A549 (cell line): ENCODE data around the gene PLEKHH2. TPM values are rescaled to one million over a fixed set of nuclear protein-coding genes. Genes with fewer than 3 reads are reported as not detected.
A peak's percentile ranks its signal among the peaks of the same experiment; 100 is the strongest.

Source experiments
- ATAC-seq, 2 experiments: fragments of 200-7000 bp in 1 of 2; fragments of >200 bp in 1 of 2; cut with Nextera tagmentation in 1 of 2; cut with Tn5 transposase in 1 of 2; 3 replicates each; pipeline versions ENCODE4 v1.8.0 to v1.9.1; 2018 to 2020; ENCODE audit warnings: mild to moderate bottlenecking in 1 of 2, moderate library complexity in 1 of 2
- CTCF ChIA-PET: fragments of 300-600 bp; sonication (Branson Sonifier 250); formaldehyde crosslinking; extraction: SDS; loops from one replicate; lab custom pipeline; 2021; ENCODE audit warnings: antibody characterized with exemption, inconsistent platforms; lab: Yijun Ruan, JAX
- POLR2A ChIA-PET: fragments of 350-600 bp; formaldehyde crosslinking; extraction: SDS; loops from one replicate; lab custom pipeline; 2021; ENCODE audit warnings: antibody characterized with exemption, inconsistent platforms; lab: Yijun Ruan, JAX
- DNase-seq, 2 experiments: peaks; one replicate each; pipeline versions ENCODE4 v3.0.0 to v3.0.0-alpha.2; 2011 to 2016; ENCODE audit warnings: low read depth in 1 of 2, low spot score in 1 of 2
- FAIRE-seq: peaks from 2 replicates; lab custom pipeline; 2011; peaks lifted over from hg19 to GRCh38; lab: Jason Lieb, UNC
- H3K27ac ChIP-seq, 2 experiments: fragments of >200 bp; sonication (Bioruptor Twin); formaldehyde crosslinking; 3 replicates each; pipeline ENCODE4 v1.5.1; 2016 to 2017
- H3K4me1 ChIP-seq: fragments of >200 bp; sonication (Bioruptor Twin); formaldehyde crosslinking; 3 replicates; pipeline ENCODE4 v1.6.1; 2016
- H3K4me2 ChIP-seq: fragments of >200 bp; sonication (Bioruptor Twin); formaldehyde crosslinking; 3 replicates; pipeline ENCODE4 v1.6.1; 2016
- H3K4me3 ChIP-seq: fragments of >200 bp; sonication (Bioruptor Twin); formaldehyde crosslinking; 3 replicates; pipeline ENCODE4 v1.5.1; 2016
- H3K9me3 ChIP-seq: fragments of >200 bp; sonication (Bioruptor Twin); formaldehyde crosslinking; 3 replicates; pipeline ENCODE4 v1.6.1; 2016
- CBX2 ChIP-seq: fragments of 200-600 bp; sonication (generic); IDR thresholded peaks from 2 replicates; pipeline ENCODE4 v1.6.1; 2016; ENCODE audit warnings: low read depth, mild to moderate bottlenecking, borderline replicate concordance
- CEBPB ChIP-seq, 2 experiments: fragments of >200 bp in 1 of 2; sonication (Bioruptor Twin) in 1 of 2; formaldehyde crosslinking in 1 of 2; IDR thresholded peaks; 2 replicates each; pipeline ENCODE4 v1.6.1; 2012 to 2016
- CHD2 ChIP-seq: fragments of 150-350 bp; IDR thresholded peaks from 2 replicates; pipeline ENCODE4 v1.6.1; 2014; ENCODE audit warnings: low read length; ENCODE audit not compliant: partially characterized antibody
- CHD4 ChIP-seq: fragments of 200-600 bp; sonication (generic); IDR thresholded peaks from 2 replicates; pipeline ENCODE4 v1.6.1; 2016; ENCODE audit warnings: antibody characterized with exemption, mild to moderate bottlenecking, borderline replicate concordance
- CTCF ChIP-seq: fragments of >200 bp; sonication (Bioruptor Twin); formaldehyde crosslinking; IDR thresholded peaks from 3 replicates; pipeline ENCODE4 v1.5.1; 2016
- ESRRA ChIP-seq: fragments of 150-350 bp; IDR thresholded peaks from 2 replicates; pipeline ENCODE4 v1.6.1; 2014; ENCODE audit warnings: mild to moderate bottlenecking, low read length, borderline replicate concordance
- FOSL2 ChIP-seq, 2 experiments: fragments of 450-650 bp in 1 of 2; fragments of >200 bp in 1 of 2; sonication (Bioruptor Twin) in 1 of 2; formaldehyde crosslinking; IDR thresholded peaks; 2 replicates each; pipeline versions ENCODE4 v1.5.0 to v1.6.1; 2016 to 2020; ENCODE audit warnings: mild to moderate bottlenecking in 1 of 2, moderate library complexity in 1 of 2
- HEYL ChIP-seq: fragments of 250-450 bp; sonication (Bioruptor Pico); IDR thresholded peaks from 2 replicates; pipeline ENCODE4 v1.8.0; 2021; ENCODE audit warnings: mild to moderate bottlenecking, moderate library complexity
- JUN ChIP-seq, 2 experiments: fragments of >200 bp; sonication (Bioruptor Twin); formaldehyde crosslinking; IDR thresholded peaks; 2 replicates in 1 of 2; 3 replicates in 1 of 2; pipeline ENCODE4 v1.6.1; 2016 to 2017
- NR3C1 ChIP-seq: fragments of >200 bp; sonication (Bioruptor Twin); formaldehyde crosslinking; IDR thresholded peaks from 3 replicates; pipeline ENCODE4 v1.6.1; 2017
- PBX3 ChIP-seq: IDR thresholded peaks from 2 replicates; pipeline ENCODE4 v1.6.1; 2012
- PHF8 ChIP-seq: fragments of 200-600 bp; sonication (generic); IDR thresholded peaks from 2 replicates; pipeline ENCODE4 v1.6.1; 2016; ENCODE audit warnings: low read depth, mild to moderate bottlenecking, antibody characterized with exemption, moderate library complexity, borderline replicate concordance
- POLR2A ChIP-seq: IDR thresholded peaks from 2 replicates; pipeline ENCODE4 v1.6.1; 2012; ENCODE audit warnings: mild to moderate bottlenecking, low read length
- RAD21 ChIP-seq, 2 experiments: fragments of >200 bp in 1 of 2; sonication (Bioruptor Twin) in 1 of 2; formaldehyde crosslinking in 1 of 2; IDR thresholded peaks in 1 of 2; conservative IDR thresholded peaks in 1 of 2; 2 replicates in 1 of 2; 3 replicates in 1 of 2; pipeline ENCODE4 v1.6.1; 2012 to 2018; ENCODE audit warnings: inconsistent platforms in 1 of 2
- RARB ChIP-seq: fragments of 250-450 bp; sonication (Bioruptor Pico); IDR thresholded peaks from 2 replicates; pipeline ENCODE4 v1.8.0; 2021; ENCODE audit warnings: mild to moderate bottlenecking, moderate library complexity
- RCOR1 ChIP-seq: fragments of 150-350 bp; IDR thresholded peaks from 2 replicates; pipeline ENCODE4 v1.6.1; 2014; ENCODE audit warnings: antibody characterized with exemption, low read length, low read depth
- REST ChIP-seq: fragments of 200-600 bp; sonication (generic); IDR thresholded peaks from 2 replicates; pipeline ENCODE4 v1.6.1; 2016; ENCODE audit warnings: antibody characterized with exemption, mild to moderate bottlenecking, moderate library complexity
- RFX5 ChIP-seq: fragments of 450-650 bp; IDR thresholded peaks from 2 replicates; pipeline ENCODE4 v1.7.1; 2014; ENCODE audit warnings: antibody characterized with exemption, mild to moderate bottlenecking, moderate library complexity
- SMC3 ChIP-seq: fragments of >200 bp; sonication (Bioruptor Twin); formaldehyde crosslinking; IDR thresholded peaks from 3 replicates; pipeline ENCODE4 v1.6.1; 2018; ENCODE audit warnings: inconsistent platforms
- TP53 ChIP-seq: fragments of 250-450 bp; sonication (Bioruptor Pico); IDR thresholded peaks from 2 replicates; pipeline ENCODE4 v1.5.0; 2021; ENCODE audit warnings: mild to moderate bottlenecking, moderate library complexity
- USF2 ChIP-seq: fragments of 450-650 bp; IDR thresholded peaks from 2 replicates; pipeline ENCODE4 v1.6.1; 2014; ENCODE audit warnings: antibody characterized with exemption
- ZFP36 ChIP-seq: fragments of 450-650 bp; IDR thresholded peaks from 2 replicates; pipeline ENCODE4 v1.6.1; 2014; ENCODE audit warnings: borderline replicate concordance; ENCODE audit not compliant: partially characterized antibody
- WGBS: methylation state at CpG from one replicate; pipeline ENCODE4 v1.1.6; 2017; ENCODE audit errors: missing lambda C conversion rate; 5-methylcytosine and 5-hydroxymethylcytosine counted together
- polyA plus RNA-seq, 4 experiments: library from polyadenylated mRNA; depleted of rRNA in 3 of 4; stranded (reverse); fragments of >200 nt; fragmentation: RNase III in 1 of 4; extraction: RNeasy Plus Mini Kit Qiagen cat#74134 plus additional on column Dnase treatment in 1 of 4; gene quantifications; 2 replicates in 3 of 4; 3 replicates in 1 of 4; pipeline ENCODE4 v1.2.3, GENCODE V29; 2011 to 2017

The PLEKHH2 gene
- polyA plus RNA-seq, 2 of the 4 experiments (the other 2 are of a cell fraction) = 0.92 to 14.9 TPM

- no peak for TF ChIP-seq USF2
- TF ChIP-seq ESRRA = no peak
- no peak for TF ChIP-seq CBX2
- no peak for TF ChIP-seq FOSL2 (IDR thresholded peaks at IDR 0.05)
- TF ChIP-seq FOSL2 (CRISPR knock-in tag; IDR thresholded peaks at IDR 0.05) = no peak
Observed at GRCh38 chr2:43604674-43605073, 32.4 kb upstream of the PLEKHH2 start (continued).

- no peak overlapping the region for H3K4me2 ChIP-seq
- WGBS = 9% methylated on average over 2 of the region's 2 CpGs
- peak; percentile 69 to 79 for DNase-seq
- POLR2A ChIA-PET = interaction anchor here (1.0 to 2.3 kb wide), 2 partner anchors 9 to 293 kb away, joined by 3 to 39 read pairs; partner anchors contain the start of gene THADA
- CTCF ChIA-PET = interaction anchor here (0.6 to 3.8 kb wide), 29 partner anchors 9 to 777 kb away, joined by 3 to 25 read pairs (median 4); partner anchors contain the start of genes DYNC2LI1, PLEKHH2 and THADA
- H3K9me3 ChIP-seq = no peaks in the 10 kb centered on the region
- no peak overlapping the region for H3K27ac ChIP-seq
- TF ChIP-seq CHD2 = no peak
- TF ChIP-seq CEBPB (IDR thresholded peaks at IDR 0.05) = no peak
- TF ChIP-seq POLR2A = no peak
- TF ChIP-seq NR3C1 = no peak
- TF ChIP-seq RARB = no peak
- no peak for TF ChIP-seq USF2
- TF ChIP-seq CHD4 = no peak
- peak; percentile 44; the same call in 2 of the 3 replicates for TF ChIP-seq SMC3
- no peak for TF ChIP-seq RCOR1
- TF ChIP-seq RFX5 = no peak
- TF ChIP-seq PHF8 = no peak
- TF ChIP-seq TP53 (CRISPR knock-in tag) = 0 out of 2 replicates have a peak, but pooled peaks have one; percentile 43
- no peak for TF ChIP-seq ZFP36
- TF ChIP-seq RAD21 (conservative IDR thresholded peaks at IDR 0.05 in 1 of 2, IDR thresholded peaks at IDR 0.05 in 1 of 2) = peak; percentile 66 to 69; a peak in 4 of 5 replicates
- TF ChIP-seq PBX3 = no peak
- no peak for TF ChIP-seq REST
- peak; percentile 78 for TF ChIP-seq CTCF
- TF ChIP-seq HEYL (CRISPR knock-in tag) = no peak
- no peak for TF ChIP-seq JUN (IDR thresholded peaks at IDR 0.05)
- H3K4me3 ChIP-seq = no peak overlapping the region
- ATAC-seq = peak; percentile 93 to 95
- H3K4me1 ChIP-seq = no peaks in the 10 kb centered on the region
- FAIRE-seq = no peak
Observed at GRCh38 chr2:43605079-43605655, 31.9 kb upstream of the PLEKHH2 start.
